Gastrocnemius medialis (tissue), 4 donors: Measurements from ENCODE around the gene THSD8.

ENCODE experiments used
- CTCF ChIP-seq, 5 experiments: fragments of 450-650 bp in 3 of 5; fragments of 200-600 bp in 2 of 5; sonication (generic) in 2 of 5; IDR thresholded peaks in 4 of 5; conservative IDR thresholded peaks in 1 of 5; 1 replicate in 4 of 5; 2 replicates in 1 of 5; pipeline ENCODE4 v1.5.1; 2016 to 2019; ENCODE audit warnings: antibody characterized with exemption in 5 of 5, mild to moderate bottlenecking in 3 of 5, moderate library complexity in 3 of 5
- POLR2A ChIP-seq, 2 donors: fragments of 450-650 bp; IDR thresholded peaks; one replicate each; pipeline ENCODE4 v1.6.1; 2017; ENCODE audit warnings: antibody characterized with exemption in 2 of 2, mild to moderate bottlenecking in 2 of 2, moderate library complexity in 2 of 2

- TF ChIP-seq CTCF (IDR thresholded peaks at IDR 0.05 in 4 of 5, conservative IDR thresholded peaks at IDR 0.05 in 1 of 5) (no peak), POLR2A (IDR thresholded peaks at IDR 0.05) (no peak)
Measured at GRCh38 chr19:12802267-12803106, 618 bp downstream of the THSD8 start.
